Measurements from ENCODE around the gene TMEM178B.

DNA sequence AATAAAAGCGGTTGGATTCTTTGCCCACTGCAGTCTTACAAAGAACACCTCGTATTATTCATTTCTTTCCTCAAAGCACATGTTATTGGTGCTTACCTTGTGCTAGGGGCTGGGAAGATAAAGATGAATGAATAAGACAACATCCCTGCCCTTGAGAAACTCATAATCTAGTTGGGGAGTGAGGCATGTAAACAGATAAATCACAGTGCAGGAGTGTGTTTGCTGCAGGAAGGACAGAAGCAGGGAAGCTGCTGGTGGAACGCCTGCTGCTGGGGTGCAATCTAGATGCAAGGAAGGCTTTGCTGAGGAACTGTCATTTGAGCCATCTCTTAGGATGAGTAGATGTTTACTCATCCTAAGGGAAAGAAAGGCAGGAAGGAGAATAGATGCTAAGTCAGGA lies 135.6 kb downstream of the TMEM178B start:
- TF ChIP-seq, protein P1, sequence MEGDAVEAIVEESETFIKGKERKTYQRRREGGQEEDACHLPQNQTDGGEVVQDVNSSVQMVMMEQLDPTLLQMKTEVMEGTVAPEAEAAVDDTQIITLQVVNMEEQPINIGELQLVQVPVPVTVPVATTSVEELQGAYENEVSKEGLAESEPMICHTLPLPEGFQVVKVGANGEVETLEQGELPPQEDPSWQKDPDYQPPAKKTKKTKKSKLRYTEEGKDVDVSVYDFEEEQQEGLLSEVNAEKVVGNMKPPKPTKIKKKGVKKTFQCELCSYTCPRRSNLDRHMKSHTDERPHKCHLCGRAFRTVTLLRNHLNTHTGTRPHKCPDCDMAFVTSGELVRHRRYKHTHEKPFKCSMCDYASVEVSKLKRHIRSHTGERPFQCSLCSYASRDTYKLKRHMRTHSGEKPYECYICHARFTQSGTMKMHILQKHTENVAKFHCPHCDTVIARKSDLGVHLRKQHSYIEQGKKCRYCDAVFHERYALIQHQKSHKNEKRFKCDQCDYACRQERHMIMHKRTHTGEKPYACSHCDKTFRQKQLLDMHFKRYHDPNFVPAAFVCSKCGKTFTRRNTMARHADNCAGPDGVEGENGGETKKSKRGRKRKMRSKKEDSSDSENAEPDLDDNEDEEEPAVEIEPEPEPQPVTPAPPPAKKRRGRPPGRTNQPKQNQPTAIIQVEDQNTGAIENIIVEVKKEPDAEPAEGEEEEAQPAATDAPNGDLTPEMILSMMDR (IDR thresholded peaks at IDR 0.05): no peak
- TF ChIP-seq POLR2A (IDR thresholded peaks at IDR 0.05): no peak

All from sigmoid colon (tissue), 3 donors.